HFFc6 (cell line): ENCODE results near the gene DDX31. TPM values are rescaled to one million over a fixed set of nuclear protein-coding genes. Genes with fewer than 3 reads are reported as not detected.
A peak's percentile ranks its signal among the peaks of the same experiment; 100 is the strongest.

Experiments used
- DNase-seq: peaks from one replicate; pipeline ENCODE4 v3.0.0-alpha.2; 2018
- H3K27ac Mint-ChIP-seq: 2 replicates; pipeline ENCODE4 v1.8.0; 2020; ENCODE audit warnings: mild to moderate bottlenecking, mixed read lengths
- H3K27me3 Mint-ChIP-seq: 2 replicates; pipeline ENCODE4 v1.8.0; 2021; ENCODE audit warnings: mild to moderate bottlenecking, moderate library complexity, mixed read lengths; ENCODE audit not compliant: insufficient read depth
- H3K36me3 Mint-ChIP-seq: 2 replicates; pipeline ENCODE4 v1.8.0; 2021; ENCODE audit warnings: low read depth, mixed read lengths
- H3K4me1 Mint-ChIP-seq: 2 replicates; pipeline ENCODE4 v1.8.0; 2020; ENCODE audit warnings: low read depth, mixed read lengths
- H3K4me3 Mint-ChIP-seq: 2 replicates; pipeline ENCODE4 v1.8.0; 2020; ENCODE audit warnings: mild to moderate bottlenecking, moderate library complexity, mixed read lengths
- H3K9me3 Mint-ChIP-seq: 2 replicates; pipeline ENCODE4 v1.8.0; 2020; ENCODE audit warnings: mild to moderate bottlenecking, mixed read lengths
- total RNA-seq, 6 experiments: library from RNA; stranded (reverse); fragmentation: NEBNext Ultra II Directional; extraction: Animal tissue kit (Norgen Biotek cat#: 25700); gene quantifications; 2 replicates in 1 of 6; 3 replicates in 5 of 6; pipeline ENCODE4 v1.2.3, GENCODE V29; 2021
- TF ChIP-seq, protein P1 (sequence below): fragments of 200-600 bp; sonication (generic); IDR thresholded peaks from 2 replicates; pipeline ENCODE4 v1.5.0; 2021; ENCODE audit warnings: antibody characterized with exemption, mild to moderate bottlenecking

DDX31 gene
- total RNA-seq, 6 experiments from 2014 or later, result 9.6 to 16.2 (median 14.9) TPM

DNA sequence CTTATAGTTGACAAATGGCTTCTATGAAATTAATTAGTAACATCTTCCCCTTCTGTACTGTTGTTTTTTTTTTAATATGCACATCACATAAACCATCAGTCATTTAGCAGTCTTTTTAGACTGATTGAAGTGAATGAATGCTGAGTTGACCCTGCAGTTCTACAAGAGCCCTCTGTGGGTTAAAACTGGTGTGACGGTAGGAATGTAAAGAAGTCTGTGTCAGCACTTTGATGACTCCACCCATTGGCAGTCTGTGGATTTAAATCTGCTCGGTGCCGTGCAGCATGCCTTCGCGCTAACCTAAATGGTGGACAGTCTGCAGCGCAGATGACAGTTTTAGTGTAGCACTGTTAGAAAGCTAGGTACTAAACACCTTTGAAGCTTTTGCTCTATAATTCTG is 3.6 kb upstream of the DDX31 start:
- TF ChIP-seq, protein P1, sequence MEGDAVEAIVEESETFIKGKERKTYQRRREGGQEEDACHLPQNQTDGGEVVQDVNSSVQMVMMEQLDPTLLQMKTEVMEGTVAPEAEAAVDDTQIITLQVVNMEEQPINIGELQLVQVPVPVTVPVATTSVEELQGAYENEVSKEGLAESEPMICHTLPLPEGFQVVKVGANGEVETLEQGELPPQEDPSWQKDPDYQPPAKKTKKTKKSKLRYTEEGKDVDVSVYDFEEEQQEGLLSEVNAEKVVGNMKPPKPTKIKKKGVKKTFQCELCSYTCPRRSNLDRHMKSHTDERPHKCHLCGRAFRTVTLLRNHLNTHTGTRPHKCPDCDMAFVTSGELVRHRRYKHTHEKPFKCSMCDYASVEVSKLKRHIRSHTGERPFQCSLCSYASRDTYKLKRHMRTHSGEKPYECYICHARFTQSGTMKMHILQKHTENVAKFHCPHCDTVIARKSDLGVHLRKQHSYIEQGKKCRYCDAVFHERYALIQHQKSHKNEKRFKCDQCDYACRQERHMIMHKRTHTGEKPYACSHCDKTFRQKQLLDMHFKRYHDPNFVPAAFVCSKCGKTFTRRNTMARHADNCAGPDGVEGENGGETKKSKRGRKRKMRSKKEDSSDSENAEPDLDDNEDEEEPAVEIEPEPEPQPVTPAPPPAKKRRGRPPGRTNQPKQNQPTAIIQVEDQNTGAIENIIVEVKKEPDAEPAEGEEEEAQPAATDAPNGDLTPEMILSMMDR, result peak; percentile 57
- H3K27me3 Mint-ChIP-seq, result no peaks in the 10 kb centered on the region
- peak; percentile 70 for DNase-seq
- peak overlapping the region; percentile 60 for H3K27ac Mint-ChIP-seq
- peaks cover 57% of the 10 kb centered on the region for H3K4me1 Mint-ChIP-seq
- no peaks in the 10 kb centered on the region; the same call in 1 of the 2 replicates for H3K9me3 Mint-ChIP-seq
- H3K4me3 Mint-ChIP-seq, result peak overlapping the region; percentile 73
- peaks cover 34% of the 10 kb centered on the region for H3K36me3 Mint-ChIP-seq

DNA sequence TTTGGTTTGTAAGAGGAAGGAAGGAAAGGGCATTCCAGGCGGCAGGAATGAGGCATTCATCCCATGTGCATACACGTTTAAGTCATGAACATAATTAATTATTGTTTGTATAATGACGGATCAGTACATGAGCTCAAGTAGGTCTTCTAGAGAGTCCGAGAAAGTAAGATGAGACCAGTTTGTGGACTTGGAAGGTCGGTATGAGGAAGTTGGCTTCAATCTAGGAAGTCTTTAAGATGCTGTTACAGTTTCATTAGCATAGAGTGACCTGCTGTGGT is 2.6 kb upstream of the DDX31 start:
- peaks cover 66% of the 10 kb centered on the region for H3K4me1 Mint-ChIP-seq
- no peaks in the 10 kb centered on the region for H3K27me3 Mint-ChIP-seq
- TF ChIP-seq, protein P1, result peak; percentile 39; the same call in 1 of the 2 replicates
- H3K4me3 Mint-ChIP-seq, result peak overlapping the region; percentile 96
- peak overlapping the region; percentile 51; the same call in 1 of the 2 replicates for H3K27ac Mint-ChIP-seq
- H3K36me3 Mint-ChIP-seq, result peaks cover 30% of the 10 kb centered on the region
- H3K9me3 Mint-ChIP-seq, result no peaks in the 10 kb centered on the region; the same call in 1 of the 2 replicates
- peak; percentile 21 for DNase-seq

DNA sequence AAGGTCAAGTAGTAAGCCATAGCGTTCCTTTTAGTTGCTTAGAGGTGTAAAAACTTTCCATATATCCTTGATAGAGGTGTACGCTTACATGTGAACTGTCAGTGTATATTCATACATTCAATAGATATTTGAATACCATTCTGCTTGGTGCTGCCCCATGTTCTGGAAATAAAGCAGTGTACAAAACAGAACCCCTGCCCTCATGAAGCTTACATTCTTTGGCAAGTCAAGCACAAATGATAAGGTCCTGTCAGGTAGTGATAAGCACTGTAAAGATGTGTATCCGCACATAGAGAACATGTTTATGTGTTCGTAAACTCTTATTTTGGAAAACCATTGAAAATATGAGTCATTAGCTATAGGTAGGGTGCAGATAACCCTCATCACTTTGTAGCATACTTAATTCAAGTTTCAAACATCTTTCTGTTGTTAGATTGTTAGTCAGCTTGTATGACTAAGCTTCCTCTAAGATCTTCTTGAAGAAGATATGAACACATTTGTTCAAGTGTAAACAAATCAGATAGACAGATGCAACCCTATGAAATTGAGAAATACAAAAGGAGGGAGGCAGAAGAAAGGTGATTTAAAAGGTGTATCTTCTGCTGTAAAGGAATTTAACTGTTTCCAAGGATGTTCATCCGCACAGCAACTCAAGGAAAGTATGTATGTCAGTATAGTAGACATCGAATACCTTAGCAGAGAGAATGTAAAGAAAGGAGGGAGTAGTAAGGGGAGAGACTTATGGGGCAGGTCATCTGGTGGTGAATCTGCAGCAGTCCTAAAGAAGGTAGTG is 2.0 kb upstream of the DDX31 start:
- H3K4me1 Mint-ChIP-seq, result peaks cover 63% of the 10 kb centered on the region
- H3K36me3 Mint-ChIP-seq, result peaks cover 29% of the 10 kb centered on the region
- peak overlapping the region; percentile 96 for H3K4me3 Mint-ChIP-seq
- no peaks in the 10 kb centered on the region for H3K27me3 Mint-ChIP-seq
- peak; percentile 5 for DNase-seq
- TF ChIP-seq, protein P1, result no peak
- no peaks in the 10 kb centered on the region; the same call in 1 of the 2 replicates for H3K9me3 Mint-ChIP-seq
- H3K27ac Mint-ChIP-seq, result peak overlapping the region; percentile 92

DNA sequence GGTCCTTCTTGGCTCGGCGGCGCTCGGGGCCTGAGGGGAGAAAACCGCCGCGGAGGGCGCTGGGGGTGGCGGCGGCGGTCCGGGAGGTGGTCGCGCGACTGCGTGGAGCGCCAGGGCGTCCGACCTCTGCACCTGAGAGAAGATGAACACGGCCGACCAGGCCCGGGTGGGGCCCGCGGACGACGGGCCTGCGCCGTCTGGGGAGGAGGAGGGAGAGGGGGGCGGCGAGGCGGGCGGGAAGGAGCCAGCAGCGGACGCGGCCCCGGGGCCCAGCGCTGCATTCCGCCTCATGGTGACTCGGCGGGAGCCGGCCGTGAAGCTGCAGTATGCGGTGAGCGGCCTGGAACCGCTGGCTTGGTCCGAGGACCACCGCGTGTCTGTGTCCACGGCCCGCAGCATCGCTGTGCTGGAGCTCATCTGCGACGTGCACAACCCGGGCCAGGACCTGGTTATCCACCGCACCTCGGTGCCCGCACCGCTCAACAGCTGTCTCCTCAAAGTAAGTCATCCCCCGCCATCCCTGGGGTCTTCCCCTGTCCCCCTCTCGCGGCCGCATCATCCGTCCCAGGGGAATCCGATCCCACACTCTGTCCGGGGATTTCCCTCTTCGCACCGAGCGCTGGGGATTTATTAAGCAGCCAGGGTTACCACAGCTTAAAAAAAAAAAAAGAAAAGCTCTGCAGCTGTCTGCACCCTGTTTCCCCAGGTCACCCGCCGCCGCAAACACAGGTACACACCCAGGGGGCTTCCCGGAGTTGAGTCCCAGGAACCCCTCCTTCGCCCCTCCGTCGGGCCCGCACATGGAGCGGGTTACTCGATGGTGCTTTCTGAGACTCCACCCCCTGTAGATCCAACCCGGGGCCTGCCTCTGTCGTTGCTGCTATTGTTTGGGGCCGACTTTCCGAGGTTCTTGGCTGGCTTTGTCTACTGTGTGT is 941 bp upstream of the DDX31 start, which contains the start of gene GTF3C4:
Gene GTF3C4, plus strand, starts transcription at position 8 of the 935 bp plus-strand sequence. Its CDS starts 135 bp downstream, at position 143.
- H3K9me3 Mint-ChIP-seq, result no peaks in the 10 kb centered on the region; the same call in 1 of the 2 replicates
- TF ChIP-seq, protein P1, result no peak
- peak; percentile 12 for DNase-seq
- H3K4me1 Mint-ChIP-seq, result peaks cover 57% of the 10 kb centered on the region
- peak within 1 kb of the TSS; percentile 92 for H3K27ac Mint-ChIP-seq
- H3K27me3 Mint-ChIP-seq, result no peaks in the 10 kb centered on the region
- peaks cover 29% of the 10 kb centered on the region for H3K36me3 Mint-ChIP-seq
- peak within 1 kb of the TSS; percentile 96 for H3K4me3 Mint-ChIP-seq

DNA sequence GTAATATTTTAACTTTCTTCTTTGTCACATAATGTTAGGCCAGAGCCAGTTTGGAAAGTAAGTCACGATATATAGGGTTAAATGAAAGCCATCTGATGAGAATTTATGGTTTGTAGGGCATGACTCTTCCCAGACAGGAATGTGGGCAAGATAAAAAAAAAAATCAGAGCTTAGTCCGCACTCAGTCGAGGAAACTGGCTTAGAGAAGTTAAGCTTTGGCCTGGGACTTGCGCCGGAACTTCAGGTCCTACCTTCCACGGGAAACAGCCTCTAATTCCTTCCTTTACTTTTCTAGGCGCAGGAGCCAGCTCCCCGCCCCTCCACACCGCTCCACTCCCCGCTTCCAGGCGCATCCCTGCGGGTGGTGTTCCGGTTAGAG is 475 bp downstream of the DDX31 start:
- Mint-ChIP-seq H3K4me1 (peaks cover 47% of the 10 kb centered on the region), H3K27me3 (no peaks in the 10 kb centered on the region), H3K4me3 (peak overlapping the region; percentile 96), H3K27ac (peak overlapping the region; percentile 92), H3K36me3 (peaks cover 29% of the 10 kb centered on the region), H3K9me3 (no peaks in the 10 kb centered on the region; the same call in 1 of the 2 replicates)
- TF ChIP-seq, protein P1, result no peak
- peak; percentile 56 for DNase-seq
